DND-41 (cell line): Measurements from ENCODE around the gene RAB6B.

Experiments used
- EZH2 ChIP-seq: IDR thresholded peaks from 3 replicates; pipeline ENCODE4 v1.6.1; 2012; ENCODE audit warnings: borderline replicate concordance, low read depth, mild to moderate bottlenecking, moderate library complexity, low read length, inconsistent platforms; ENCODE audit not compliant: severe bottlenecking
- TF ChIP-seq, protein P1 (sequence below): IDR thresholded peaks from 2 replicates; pipeline ENCODE4 v1.5.1; 2012; ENCODE audit warnings: borderline replicate concordance, low read length, moderate library complexity, mild to moderate bottlenecking; ENCODE audit not compliant: poor library complexity, severe bottlenecking; ENCODE audit errors: extremely low read depth

DNA sequence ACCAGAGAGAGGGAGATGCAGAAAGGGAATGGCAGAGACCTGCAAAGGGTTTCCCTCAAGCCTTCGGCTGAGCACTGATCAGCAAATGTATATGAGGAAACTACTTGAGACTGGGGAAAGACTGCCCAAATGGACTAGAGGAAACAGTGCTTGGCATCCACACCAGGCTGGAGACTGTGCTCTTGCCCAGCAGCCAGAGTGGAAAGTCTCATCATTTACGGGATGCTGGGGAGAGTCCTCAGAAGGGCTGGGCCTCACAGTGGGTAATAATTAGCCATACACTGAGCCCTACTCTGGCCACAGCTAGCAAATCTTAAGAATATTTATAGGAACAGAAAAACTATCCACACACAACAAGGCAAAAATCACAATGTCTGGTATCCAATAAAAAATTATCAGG, 18.5 kb downstream of the RAB6B start:
- TF ChIP-seq, protein P1, sequence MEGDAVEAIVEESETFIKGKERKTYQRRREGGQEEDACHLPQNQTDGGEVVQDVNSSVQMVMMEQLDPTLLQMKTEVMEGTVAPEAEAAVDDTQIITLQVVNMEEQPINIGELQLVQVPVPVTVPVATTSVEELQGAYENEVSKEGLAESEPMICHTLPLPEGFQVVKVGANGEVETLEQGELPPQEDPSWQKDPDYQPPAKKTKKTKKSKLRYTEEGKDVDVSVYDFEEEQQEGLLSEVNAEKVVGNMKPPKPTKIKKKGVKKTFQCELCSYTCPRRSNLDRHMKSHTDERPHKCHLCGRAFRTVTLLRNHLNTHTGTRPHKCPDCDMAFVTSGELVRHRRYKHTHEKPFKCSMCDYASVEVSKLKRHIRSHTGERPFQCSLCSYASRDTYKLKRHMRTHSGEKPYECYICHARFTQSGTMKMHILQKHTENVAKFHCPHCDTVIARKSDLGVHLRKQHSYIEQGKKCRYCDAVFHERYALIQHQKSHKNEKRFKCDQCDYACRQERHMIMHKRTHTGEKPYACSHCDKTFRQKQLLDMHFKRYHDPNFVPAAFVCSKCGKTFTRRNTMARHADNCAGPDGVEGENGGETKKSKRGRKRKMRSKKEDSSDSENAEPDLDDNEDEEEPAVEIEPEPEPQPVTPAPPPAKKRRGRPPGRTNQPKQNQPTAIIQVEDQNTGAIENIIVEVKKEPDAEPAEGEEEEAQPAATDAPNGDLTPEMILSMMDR: no peak
- no peak for TF ChIP-seq EZH2
